K562 (cell line): Measurements from ENCODE around the gene BMP2. TPM values are rescaled to one million over a fixed set of nuclear protein-coding genes. Genes with fewer than 3 reads are reported as not detected.

Experiments
- ATAC-seq: fragments of 200-7000 bp; cut with Tn5 transposase; 3 replicates; pipeline ENCODE4 v1.9.1; 2020; ENCODE audit warnings: moderate library complexity
- BruUV-seq: library from RNA; stranded (reverse); fragments of 400-500 nt; replicated peaks from 2 replicates; lab custom pipeline; 2021; lab: Mats Ljungman, UMichigan
- CTCF ChIA-PET: fragments of 300-600 bp; formaldehyde crosslinking; extraction: SDS; loops from one replicate; lab custom pipeline; 2021; ENCODE audit warnings: low intra/inter-chr PET ratio; lab: Yijun Ruan, JAX
- POLR2A ChIA-PET: fragments of 300-600, 350-650 bp; sonication (Branson Sonifier 250); formaldehyde crosslinking; extraction: SDS; loops from one replicate; lab custom pipeline; 2021; ENCODE audit warnings: antibody characterized with exemption, inconsistent platforms; lab: Yijun Ruan, JAX
- DNase-seq, 4 experiments: peaks; one replicate each; pipeline versions ENCODE4 v3.0.0 to v3.0.0-alpha.2; 2011 to 2018; ENCODE audit warnings: low spot score in 3 of 4, mixed read lengths in 3 of 4; ENCODE audit errors: extremely low read depth in 1 of 4
- FAIRE-seq: peaks from 2 replicates; lab custom pipeline; 2011; peaks lifted over from hg19 to GRCh38; lab: Jason Lieb, UNC
- H2AFZ ChIP-seq: 2 replicates; pipeline ENCODE4 v1.6.0; 2011; ENCODE audit warnings: low read depth, low read length, control low read depth, inconsistent platforms
- H3K27ac ChIP-seq: fragments of 200-600 bp; 3 replicates; pipeline ENCODE4 v1.8.0; 2011; ENCODE audit warnings: low read depth, mild to moderate bottlenecking, control low read depth, inconsistent platforms, low read length, moderate library complexity, mixed read lengths; ENCODE audit errors: extremely low read depth
- H3K27me3 ChIP-seq, 2 experiments: fragments of 300-600 bp in 1 of 2; 2 replicates in 1 of 2; 3 replicates in 1 of 2; pipeline versions ENCODE4 v1.6.0 to v1.8.0; 2011; ENCODE audit warnings: inconsistent platforms in 2 of 2, low read length in 2 of 2, mild to moderate bottlenecking in 1 of 2, mixed read lengths in 1 of 2, moderate library complexity in 1 of 2; ENCODE audit not compliant: control insufficient read depth in 2 of 2, insufficient read depth in 2 of 2
- H3K36me3 ChIP-seq: fragments of 300-600 bp; 3 replicates; pipeline ENCODE4 v1.8.0; 2011; ENCODE audit warnings: mild to moderate bottlenecking, low read length, inconsistent platforms; ENCODE audit not compliant: control insufficient read depth, insufficient read depth
- H3K4me1 ChIP-seq, 2 experiments: fragments of 200-600 bp in 1 of 2; replicated peaks in 1 of 2; 2 replicates in 1 of 2; 3 replicates in 1 of 2; pipeline versions ENCODE4 v1.5.1 to v1.8.0; 2011; ENCODE audit warnings: inconsistent platforms in 2 of 2, low read length in 2 of 2, mild to moderate bottlenecking in 1 of 2, mixed read lengths in 1 of 2, moderate library complexity in 1 of 2; ENCODE audit not compliant: control insufficient read depth in 2 of 2, insufficient read depth in 2 of 2
- H3K4me2 ChIP-seq: 2 replicates; pipeline ENCODE4 v1.6.1; 2011; ENCODE audit warnings: low read length, control low read depth, inconsistent platforms, mixed read lengths; ENCODE audit not compliant: insufficient read depth
- H3K4me3 ChIP-seq: fragments of 200-600 bp; sonication (generic), shearing (Covaris generic); 2 replicates; pipeline ENCODE4 v1.5.1; 2016; ENCODE audit warnings: control low read depth, inconsistent platforms
- H3K79me2 ChIP-seq: fragments of 200-600 bp; 3 replicates; pipeline ENCODE4 v1.8.0; 2011; ENCODE audit warnings: low read length, inconsistent platforms; ENCODE audit not compliant: control insufficient read depth, insufficient read depth
- H3K9ac ChIP-seq, 2 experiments: 2 replicates each; pipeline versions ENCODE4 v1.6.0 to v1.6.1; 2011; ENCODE audit warnings: low read depth in 2 of 2, low read length in 2 of 2, control low read depth in 1 of 2, inconsistent platforms in 1 of 2, mild to moderate bottlenecking in 1 of 2, mixed read lengths in 1 of 2; ENCODE audit not compliant: insufficient read depth in 1 of 2
- H3K9me1 ChIP-seq: one replicate; pipeline ENCODE4 v1.6.0; 2011; ENCODE audit warnings: inconsistent platforms, mild to moderate bottlenecking, low read length, moderate library complexity; ENCODE audit not compliant: control insufficient read depth, insufficient read depth
- H3K9me3 ChIP-seq: replicated peaks from 2 replicates; pipeline ENCODE4 v1.5.1; 2011; ENCODE audit warnings: low read depth, low read length, inconsistent platforms; ENCODE audit not compliant: control insufficient read depth, insufficient read depth
- H4K20me1 ChIP-seq: replicated peaks from 2 replicates; pipeline ENCODE4 v1.6.1; 2011; ENCODE audit warnings: low read length, inconsistent platforms, mixed read lengths; ENCODE audit not compliant: control insufficient read depth, insufficient read depth
- ADNP ChIP-seq: fragments of 200-800 bp; sonication (Bioruptor generic); IDR thresholded peaks from 2 replicates; pipeline ENCODE4 v1.6.1; 2016; ENCODE audit warnings: missing genetic modification characterization, missing compliant biosample characterization
- ESRRA ChIP-seq: fragments of 450-650 bp; IDR thresholded peaks from 2 replicates; pipeline ENCODE4 v1.6.1; 2014; ENCODE audit warnings: low read depth, mild to moderate bottlenecking, moderate library complexity, borderline replicate concordance
- FOXP1 ChIP-seq: sonication (generic); formaldehyde crosslinking; IDR thresholded peaks from 2 replicates; pipeline ENCODE4 v1.8.0; 2022; ENCODE audit warnings: mild to moderate bottlenecking, missing genetic modification reagents
- HMG20A ChIP-seq: fragments of 450-650 bp; formaldehyde crosslinking; conservative IDR thresholded peaks from 2 replicates; pipeline ENCODE4 v1.4.0; 2020; ENCODE audit warnings: mild to moderate bottlenecking, mixed read lengths
- NRF1 ChIP-seq, 2 experiments: fragments of 450-650 bp; IDR thresholded peaks in 1 of 2; conservative IDR thresholded peaks in 1 of 2; 2 replicates each; pipeline ENCODE4 v1.6.1; 2014; ENCODE audit warnings: mild to moderate bottlenecking in 2 of 2
- PATZ1 ChIP-seq: fragments of 250-450 bp; sonication (Bioruptor Pico); IDR thresholded peaks from 2 replicates; pipeline ENCODE4 v1.5.0; 2020; ENCODE audit warnings: mild to moderate bottlenecking, borderline replicate concordance
- PBX2 ChIP-seq, 2 experiments: IDR thresholded peaks in 1 of 2; conservative IDR thresholded peaks in 1 of 2; 2 replicates each; pipeline ENCODE4 v1.6.1; 2016; ENCODE audit warnings: low read depth in 2 of 2, mild to moderate bottlenecking in 1 of 2, missing compliant biosample characterization in 1 of 2, missing genetic modification characterization in 1 of 2, moderate library complexity in 1 of 2
- POU5F1 ChIP-seq: fragments of 150-350 bp; IDR thresholded peaks from 2 replicates; pipeline ENCODE4 v1.6.1; 2014; ENCODE audit warnings: borderline replicate concordance, low read length, low read depth, mild to moderate bottlenecking; ENCODE audit not compliant: partially characterized antibody
- SRSF9 ChIP-seq: fragments of 200-400 bp; formaldehyde crosslinking; IDR thresholded peaks from 2 replicates; pipeline ENCODE4 v1.6.1; 2017; ENCODE audit warnings: low read depth, low read length, borderline replicate concordance
- TBL1XR1 ChIP-seq, 2 experiments: IDR thresholded peaks; 2 replicates each; pipeline ENCODE4 v1.6.1; 2012; ENCODE audit warnings: improper control_type of control experiment in 2 of 2, low read length in 2 of 2, mild to moderate bottlenecking in 1 of 2
- TFE3 ChIP-seq: fragments of 450-650 bp; formaldehyde crosslinking; IDR thresholded peaks from 2 replicates; pipeline ENCODE4 v1.4.0; 2020; ENCODE audit warnings: mild to moderate bottlenecking, mixed read lengths
- XRCC4 ChIP-seq: IDR thresholded peaks from one replicate; pipeline ENCODE4 v1.6.1; 2011; ENCODE audit not compliant: insufficient read depth, insufficient read length; ENCODE audit errors: extremely low read depth
- ZNF184 ChIP-seq: sonication (generic); formaldehyde crosslinking; IDR thresholded peaks from 2 replicates; pipeline ENCODE4 v1.5.0; 2020; ENCODE audit warnings: missing genetic modification reagents
- ZNF263 ChIP-seq: sonication (generic); formaldehyde crosslinking; IDR thresholded peaks from 2 replicates; pipeline ENCODE4 v1.8.0; 2022; ENCODE audit warnings: mild to moderate bottlenecking, missing genetic modification reagents, borderline replicate concordance
- WGBS: fragments of 100-300 bp; shearing (Covaris generic); methylation state at CpG from one replicate; pipeline ENCODE4 v1.1.6; 2016; ENCODE audit warnings: low coverage, mixed read lengths; ENCODE audit not compliant: insufficient coverage; ENCODE audit errors: missing lambda C conversion rate; 5-methylcytosine and 5-hydroxymethylcytosine counted together
- in situ Hi-C: fragments of 300-500 bp; cut with MboI; formaldehyde crosslinking; loops from 4 replicates; pipeline ENCODE4 v1.15.0; 2018; ENCODE audit warnings: inconsistent platforms, mixed read lengths
- intact Hi-C: fragments of 100-400 bp; cut with micrococcal nuclease; formaldehyde crosslinking; loops from 2 replicates; pipeline ENCODE4 v1.14.2; 2022
- polyA plus RNA-seq, 8 experiments: library from polyadenylated mRNA; depleted of rRNA in 4 of 8; stranded (reverse) in 5 of 8; unstranded in 3 of 8; fragments of >200 nt; fragmentation: Nextera tagmentation in 2 of 8; fragmentation: Illumina TruSeq in 1 of 8; extraction: Ambion mirVana in 2 of 8; extraction: Trizol in 1 of 8; gene quantifications; 2 replicates each; pipeline versions ENCODE4 v1.2.1 to v1.2.3, GENCODE V29; 2011 to 2014; ENCODE audit warnings: inconsistent platforms in 1 of 8, missing spikeins in 1 of 8
- total RNA-seq, 7 experiments: library from RNA; depleted of rRNA in 6 of 7; stranded (reverse); fragments of >200 nt in 6 of 7; fragmentation: Illumina TruSeq in 2 of 7; extraction: Trizol in 2 of 7; gene quantifications; 2 replicates each; pipeline versions ENCODE4 v1.2.1 to v1.2.3, GENCODE V29; 2011 to 2021; ENCODE audit warnings: low replicate concordance in 1 of 7

Gene BMP2
- total and polyA plus RNA-seq, 9 of the 15 experiments (the other 6 are each of a cell fraction or from before 2014, with no cell fraction given) = 0.01 to 0.07 (median 0.03) TPM; not detected in 5

GRCh38 chr20:6768228-6769140 lies 998 bp downstream of the BMP2 start:
- no peak for FAIRE-seq
- H3K9ac ChIP-seq = no peak overlapping the region
- POLR2A ChIA-PET = no interaction called here

More at GRCh38 chr20:6768228-6769140, 998 bp downstream of the BMP2 start:
- TF ChIP-seq NRF1 (conservative IDR thresholded peaks at IDR 0.05 in 1 of 2, IDR thresholded peaks at IDR 0.05 in 1 of 2) (no peak), XRCC4 (no peak), ESRRA (no peak), PATZ1 (CRISPR knock-in tag) (no peak), ZNF263 (CRISPR knock-in tag) (no peak), FOXP1 (no peak), HMG20A (CRISPR knock-in tag) (no peak), POU5F1 (no peak), TFE3 (CRISPR knock-in tag) (no peak), TBL1XR1 (IDR thresholded peaks at IDR 0.05; ENCODE audit: low read length in 2 of 2) (no peak), ADNP (tag) (no peak), PBX2 (CRISPR knock-in tag; IDR thresholded peaks at IDR 0.05; ENCODE audit: low read depth) (no peak), PBX2 (tag; conservative IDR thresholded peaks at IDR 0.05; ENCODE audit: low read depth) (no peak), SRSF9 (no peak), ZNF184 (CRISPR knock-in tag) (no peak)
- TF ChIP-seq, all 486 proteins: peak for 0
- CTCF ChIA-PET = interaction anchor here (0.6 kb wide), 1 partner anchor 193 kb away, joined by 6 read pairs; no protein-coding TSS in a partner anchor
- Histone ChIP-seq H2AFZ (no peak overlapping the region), H3K4me2 (no peak overlapping the region), H3K36me3 (no peaks in the 10 kb centered on the region), H3K4me3 (no peak overlapping the region), H3K27me3 (no peaks in the 10 kb centered on the region; a peak in 1 of 5 replicates), H3K9me3 (no peaks in the 10 kb centered on the region), H3K79me2 (no peaks in the 10 kb centered on the region), H3K9me1 (no peaks in the 10 kb centered on the region), H3K27ac (no peak overlapping the region), H3K4me1 (peaks cover 0 to 16% of the 10 kb centered on the region in 2 experiments; a peak in 1 of 5 replicates), H4K20me1 (no peaks in the 10 kb centered on the region)
- in situ Hi-C loops (no loop called here), intact Hi-C loops (loop anchor here (5.0 to 10.0 kb wide), 2 partner anchors 1156 to 1954 kb away; no protein-coding TSS in a partner anchor)
- no TSS peak for BruUV-seq
- WGBS = 19% methylated on average over 18 of the region's 70 CpGs
- no peak for ATAC-seq
- no peak for DNase-seq
